BJ (cell line): ENCODE results near the gene ADGRE2. TPM values are rescaled to one million over a fixed set of nuclear protein-coding genes. Genes with fewer than 3 reads are reported as not detected.

Source experiments
- polyA plus RNA-seq: library from polyadenylated mRNA; depleted of rRNA; stranded (reverse); fragments of >200 nt; gene quantifications from 2 replicates; pipeline ENCODE4 v1.2.3, GENCODE V29; 2011; rRNA removed
- small RNA-seq: library from RNA; depleted of rRNA; stranded (forward); fragments of <200 nt; gene quantifications from one replicate; pipeline ENCODE3, GENCODE V24; 2012; ENCODE audit warnings: low replicate concordance, low read depth; ENCODE audit not compliant: insufficient read length

The ADGRE2 gene
- polyA plus RNA-seq, 1 experiment = 0.72 TPM

Small RNA genes lying within 50 kb of the gene (small RNA-seq; reads per million reads assigned to genes)
- not detected for gene AC005255.1

Other genes starting within 250 kb of the ADGRE2 start
- 63.2 and 95.9 TPM in 2 replicates for gene TECR, start 249.0 kb downstream of the ADGRE2 start, polyA plus RNA-seq
- gene NDUFB7, start 206.5 kb downstream of the ADGRE2 start, polyA plus RNA-seq = 135 and 147 TPM in 2 replicates
- gene CLEC17A, start 195.5 kb downstream of the ADGRE2 start, polyA plus RNA-seq = not detected in 2 replicates
- gene ADGRE3, start 103.7 kb downstream of the ADGRE2 start, polyA plus RNA-seq = not detected in 2 replicates
- gene ZNF333, start 88.5 kb downstream of the ADGRE2 start, polyA plus RNA-seq = 12.2 and 16.4 TPM in 2 replicates
- gene OR7A5, start 56.6 kb upstream of the ADGRE2 start, polyA plus RNA-seq = not detected in 2 replicates
- not detected in 2 replicates for gene OR7C1, start 56.6 kb upstream of the ADGRE2 start, polyA plus RNA-seq
- not detected in 2 replicates for gene OR7A10, start 70.4 kb upstream of the ADGRE2 start, polyA plus RNA-seq
- not detected in 2 replicates for gene OR7A17, start 107.6 kb upstream of the ADGRE2 start, polyA plus RNA-seq
- not detected in 2 replicates for gene OR7C2, start 162.9 kb upstream of the ADGRE2 start, polyA plus RNA-seq
- gene SLC1A6, start 201.3 kb upstream of the ADGRE2 start, polyA plus RNA-seq = not detected in 2 replicates